GM18508 (cell line): Measurements from ENCODE around the gene SEPTIN1.
"Not testable (repeated sequence)": the region's sequence is repeated elsewhere in the genome, so short reads cannot be mapped to it uniquely, and the experiment has no call there.

Experiments used
- ATAC-seq: cut with Tn5 transposase; IDR thresholded peaks from one replicate; pipeline ENCODE4 v1.9.1; 2021; ENCODE audit warnings: moderate number of reproducible peaks; ENCODE audit not compliant: insufficient read depth, unreplicated experiment

Gene SEPTIN1

DNA sequence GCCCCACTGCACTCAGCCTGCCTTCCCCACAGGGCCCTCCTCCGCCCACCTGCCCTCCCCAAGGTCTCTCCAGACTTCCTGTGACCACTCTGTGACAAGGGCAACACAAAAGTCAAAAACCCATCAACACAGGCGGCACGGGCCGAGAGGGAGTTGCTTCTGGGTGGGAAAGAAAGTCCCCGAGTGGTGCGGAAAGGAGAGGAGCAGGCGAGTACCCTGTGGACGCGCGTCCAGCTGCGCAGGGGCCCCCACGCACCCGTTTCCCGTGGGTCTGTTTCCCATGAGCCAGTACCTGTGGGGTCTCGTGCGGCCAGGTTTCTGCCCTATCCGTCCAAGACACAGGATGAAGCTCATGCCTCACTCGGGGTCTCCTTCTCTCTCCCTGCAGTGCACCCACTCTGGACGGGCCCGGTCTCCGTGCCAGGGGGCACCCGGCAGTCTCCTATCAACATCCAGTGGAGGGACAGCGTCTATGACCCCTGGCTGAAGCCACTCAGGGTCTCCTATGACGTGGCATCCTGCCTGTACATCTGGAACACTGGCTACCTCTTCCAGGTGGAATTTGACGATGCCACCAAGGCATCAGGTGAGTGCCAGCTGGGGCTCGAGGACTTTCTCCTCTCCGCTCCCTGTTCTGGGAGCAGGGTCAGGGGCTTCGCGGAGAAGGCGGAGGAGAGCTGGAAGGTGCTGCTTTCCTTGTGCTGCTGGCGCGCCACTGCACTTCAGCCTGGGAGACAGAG is 39.4 kb downstream of the SEPTIN1 start:
- no peak for ATAC-seq

DNA sequence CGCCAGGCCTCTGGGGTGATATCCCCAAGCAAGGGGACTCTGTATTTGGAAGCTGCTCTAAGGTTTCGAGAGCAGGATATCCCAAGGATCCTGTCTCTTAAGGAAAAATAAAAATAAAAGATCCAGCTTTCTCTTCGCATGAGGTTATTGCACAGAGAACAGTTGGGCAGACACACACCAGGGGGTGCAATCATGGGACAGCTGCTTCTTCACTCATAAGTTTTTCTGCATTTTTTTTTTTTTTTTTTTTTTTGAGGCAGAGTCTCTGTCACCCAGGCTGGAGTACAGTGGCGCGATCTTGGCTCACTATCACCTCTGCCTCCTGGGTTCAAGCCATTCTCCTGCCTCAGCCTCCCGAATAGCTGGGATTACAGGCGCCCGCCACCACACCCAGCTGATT is 40.4 kb downstream of the SEPTIN1 start:
- not testable (repeated sequence) for ATAC-seq

DNA sequence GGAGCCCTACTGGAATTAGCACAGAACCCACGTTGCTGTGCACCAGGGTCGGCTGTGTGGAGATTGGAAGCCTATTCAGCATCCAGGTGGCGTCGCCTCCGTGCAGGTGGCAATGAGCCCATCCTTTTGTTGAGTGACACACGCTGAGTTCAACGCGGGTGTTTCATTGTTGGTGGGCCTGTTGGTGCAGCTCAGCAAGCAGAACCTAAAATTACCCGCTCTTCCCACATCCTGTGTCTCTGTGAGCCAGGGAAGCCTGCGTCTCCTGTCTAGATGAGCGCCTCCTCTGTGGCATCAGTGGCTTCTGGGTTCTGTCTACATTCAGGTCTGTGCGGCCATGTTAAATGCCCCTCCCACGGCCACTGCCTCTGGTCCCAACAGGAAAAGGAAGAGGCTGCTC is 41.7 kb downstream of the SEPTIN1 start:
- ATAC-seq: no peak

DNA sequence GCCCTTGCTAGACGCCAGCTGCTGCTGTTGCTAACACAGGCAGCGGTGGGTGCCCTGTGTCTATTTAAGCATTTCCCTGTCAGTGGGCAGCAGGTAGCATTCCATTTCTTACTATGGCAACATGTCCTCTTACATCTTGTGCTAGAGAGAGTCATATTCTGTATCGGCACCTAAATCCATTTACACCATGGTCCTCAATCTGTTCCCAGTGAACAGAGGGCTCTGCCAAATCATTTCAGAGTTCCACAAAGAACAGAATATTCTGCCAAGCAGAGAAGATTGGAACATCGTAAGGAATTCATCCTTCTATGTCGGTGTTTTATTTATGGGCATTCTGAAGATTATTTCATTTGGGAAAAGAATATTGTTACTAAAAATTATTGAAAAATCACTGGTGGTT is 43.6 kb downstream of the SEPTIN1 start:
- ATAC-seq: not testable (repeated sequence)

DNA sequence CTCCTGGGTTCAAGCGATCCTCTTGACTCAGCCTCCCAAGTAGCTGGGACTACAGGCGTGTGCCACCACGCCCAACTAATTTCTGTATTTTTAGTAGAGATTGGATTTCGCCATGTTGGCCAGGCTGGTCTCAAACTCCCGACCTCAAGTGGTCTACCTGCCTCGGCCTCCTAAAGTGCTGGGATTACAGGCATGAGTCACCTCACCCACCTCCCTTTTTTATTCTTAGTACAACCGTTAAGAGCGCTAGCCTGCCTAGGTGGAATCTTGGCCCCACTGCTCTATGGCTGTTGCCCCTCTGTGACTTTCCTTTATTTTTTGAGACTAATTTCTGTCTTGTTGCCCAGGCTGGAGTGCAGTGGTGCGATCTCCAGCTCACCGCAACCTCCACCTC is 44.4 kb downstream of the SEPTIN1 start:
- ATAC-seq: not testable (repeated sequence)

DNA sequence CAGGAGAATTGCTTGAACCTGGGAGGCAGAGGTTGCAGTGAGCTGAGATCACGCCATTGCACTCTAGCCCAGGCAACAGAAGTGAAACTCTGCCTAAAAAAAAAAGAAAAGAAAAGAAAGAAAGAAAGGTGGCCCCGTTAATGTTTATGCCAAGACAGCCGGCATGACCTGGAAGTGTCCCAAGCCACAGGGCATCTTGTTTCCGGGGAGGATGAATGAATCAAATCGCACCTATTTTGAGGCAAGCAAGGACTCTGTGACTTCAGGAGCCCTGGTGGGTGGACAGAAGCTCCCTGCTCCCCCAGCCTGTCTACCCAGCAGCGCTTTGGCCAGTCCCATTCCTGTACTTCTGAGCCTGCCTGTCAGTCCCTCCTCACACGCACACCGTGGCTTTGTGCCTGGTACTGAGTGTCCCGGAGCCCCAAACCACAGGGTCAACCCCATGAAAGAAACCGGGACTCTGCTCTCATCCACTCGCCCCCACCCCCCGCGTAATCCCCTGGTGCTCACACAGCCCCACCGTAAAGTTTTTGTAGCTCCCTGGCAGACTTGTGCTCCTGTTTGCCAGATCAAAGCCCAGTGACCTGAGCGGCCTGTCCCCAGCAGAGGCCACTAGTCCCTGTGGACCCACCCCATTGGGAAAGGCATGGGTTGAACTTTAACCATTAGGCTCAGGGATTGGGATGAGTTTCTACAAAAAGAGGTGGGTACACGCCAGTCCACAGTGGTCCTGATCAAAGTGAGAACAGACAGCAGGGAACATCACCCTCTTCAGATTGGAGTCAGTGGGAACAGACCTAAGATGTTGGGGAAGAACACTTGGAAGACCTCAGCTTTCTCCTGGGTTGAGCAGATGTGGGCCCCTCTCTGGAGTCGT is 46.5 kb downstream of the SEPTIN1 start:
- no peak for ATAC-seq

DNA sequence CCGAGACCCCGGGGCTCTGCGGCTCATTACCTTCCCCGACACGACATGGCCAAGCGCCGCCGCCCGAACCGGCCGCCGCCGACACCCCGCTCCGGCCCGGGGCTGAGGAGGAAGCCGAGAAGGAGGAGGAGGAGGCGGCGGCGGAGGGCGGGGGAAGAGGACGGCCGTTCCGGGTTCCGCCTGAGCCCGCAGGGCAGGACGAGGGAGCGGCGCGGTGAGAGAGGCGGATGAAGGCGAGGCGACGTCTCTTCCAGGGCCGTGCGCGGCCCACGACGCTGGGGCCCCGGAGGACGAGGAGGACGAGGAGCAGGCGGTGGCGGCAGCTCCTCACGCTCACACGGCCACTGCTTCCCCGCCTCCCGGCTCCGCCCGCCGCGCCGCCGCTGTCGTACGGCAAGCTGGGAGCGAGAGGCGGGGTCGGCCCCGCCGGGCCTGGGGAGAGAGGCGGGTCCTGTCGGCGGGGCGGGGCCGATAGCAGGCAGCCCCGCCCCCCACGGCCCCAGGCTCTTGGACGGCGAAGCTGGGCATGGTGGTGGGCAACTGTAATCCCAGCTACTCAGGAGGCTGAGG is 47.2 kb downstream of the SEPTIN1 start:
- ATAC-seq: not testable (repeated sequence)

DNA sequence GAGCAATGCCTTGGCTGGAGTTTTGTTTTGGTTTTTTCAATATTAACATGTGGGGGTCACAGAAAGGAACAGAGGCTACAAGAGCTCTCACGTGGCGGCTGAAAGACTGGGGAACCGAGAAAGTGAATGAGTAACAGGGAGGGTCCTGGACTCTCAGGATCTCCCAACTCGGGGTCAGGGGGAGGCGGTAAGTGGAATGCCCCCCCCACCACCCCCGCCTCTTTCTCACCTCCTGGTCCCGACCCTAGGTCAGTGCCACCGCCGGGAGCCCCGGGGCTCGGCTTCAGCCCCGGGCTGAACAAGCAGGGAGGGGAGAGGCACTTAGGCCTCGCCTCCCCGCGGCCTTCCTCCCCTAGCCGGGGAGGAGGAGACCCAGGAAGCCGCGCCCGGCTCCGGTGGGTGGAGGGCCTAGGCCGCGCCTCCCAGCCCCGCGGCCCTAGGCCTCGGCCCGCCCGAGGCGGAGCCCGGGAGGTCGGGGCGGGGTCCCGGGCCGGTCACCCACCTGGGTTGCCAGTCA is 47.8 kb downstream of the SEPTIN1 start:
- not testable (repeated sequence) for ATAC-seq
